Keratinocyte (primary cell): ENCODE measurements around the gene VAV2. TPM values are rescaled to one million over a fixed set of nuclear protein-coding genes. Genes with fewer than 3 reads are reported as not detected.

Experiments
- DNase-seq: peaks from one replicate; pipeline ENCODE4 v3.0.0-alpha.2; 2011; ENCODE audit warnings: low read depth, missing footprints, low spot score
- FAIRE-seq: peaks from 2 replicates; lab custom pipeline; 2011; peaks lifted over from hg19 to GRCh38; lab: Jason Lieb, UNC
- H2AFZ ChIP-seq: 2 replicates; pipeline ENCODE4 v1.6.0; 2012; ENCODE audit warnings: low read length, control low read depth, inconsistent platforms; ENCODE audit not compliant: control insufficient read depth
- H3K27ac ChIP-seq: 2 replicates; pipeline ENCODE4 v1.5.1; 2011; ENCODE audit warnings: low read length; ENCODE audit not compliant: control insufficient read depth, insufficient read depth
- H3K27me3 ChIP-seq: 3 replicates; pipeline ENCODE4 v1.6.0; 2011; ENCODE audit warnings: low read length; ENCODE audit not compliant: control insufficient read depth, insufficient read depth; ENCODE audit errors: extremely low read depth
- H3K36me3 ChIP-seq, 2 experiments: 2 replicates in 1 of 2; 3 replicates in 1 of 2; pipeline ENCODE4 v1.5.1; 2011; ENCODE audit warnings: low read length in 2 of 2, mild to moderate bottlenecking in 1 of 2; ENCODE audit not compliant: control insufficient read depth in 2 of 2, insufficient read depth in 2 of 2; ENCODE audit errors: extremely low read depth in 1 of 2
- H3K4me1 ChIP-seq: 3 replicates; pipeline ENCODE4 v1.5.1; 2011; ENCODE audit warnings: low read length; ENCODE audit not compliant: control insufficient read depth, insufficient read depth; ENCODE audit errors: extremely low read depth
- H3K4me2 ChIP-seq: 3 replicates; pipeline ENCODE4 v1.6.0; 2011; ENCODE audit warnings: low read depth, low read length; ENCODE audit not compliant: control insufficient read depth, insufficient read depth; ENCODE audit errors: extremely low read depth
- H3K4me3 ChIP-seq, 3 experiments: fragments of 200-600 bp in 1 of 3; sonication (generic) in 1 of 3; 2 replicates in 2 of 3; 3 replicates in 1 of 3; pipeline ENCODE4 v1.5.1; 2011 to 2016; ENCODE audit warnings: low read length in 3 of 3, mild to moderate bottlenecking in 3 of 3, control low read depth in 2 of 3, inconsistent platforms in 1 of 3, low read depth in 1 of 3, mixed read lengths in 1 of 3, mixed run types in 1 of 3, moderate library complexity in 1 of 3; ENCODE audit not compliant: control insufficient read depth in 2 of 3, insufficient read depth in 2 of 3; ENCODE audit errors: extremely low read depth in 1 of 3
- H3K79me2 ChIP-seq: 2 replicates; pipeline ENCODE4 v1.6.0; 2012; ENCODE audit warnings: low read length; ENCODE audit not compliant: control insufficient read depth, insufficient read depth
- H3K9ac ChIP-seq: 3 replicates; pipeline ENCODE4 v1.6.0; 2011; ENCODE audit warnings: low read length; ENCODE audit not compliant: control insufficient read depth, insufficient read depth; ENCODE audit errors: extremely low read depth
- H3K9me1 ChIP-seq: 3 replicates; pipeline ENCODE4 v1.6.0; 2011; ENCODE audit warnings: low read length; ENCODE audit not compliant: control insufficient read depth, insufficient read depth; ENCODE audit errors: extremely low read depth
- H3K9me3 ChIP-seq: 2 replicates; pipeline ENCODE4 v1.5.1; 2012; ENCODE audit warnings: low read depth, low read length; ENCODE audit not compliant: control insufficient read depth
- H4K20me1 ChIP-seq: 3 replicates; pipeline ENCODE4 v1.6.0; 2011; ENCODE audit warnings: low read length; ENCODE audit not compliant: control insufficient read depth, insufficient read depth; ENCODE audit errors: extremely low read depth
- CTCF ChIP-seq, 3 experiments: IDR thresholded peaks in 1 of 3; conservative IDR thresholded peaks in 1 of 3; optimal IDR thresholded peaks in 1 of 3; 2 replicates in 2 of 3; 3 replicates in 1 of 3; pipeline versions ENCODE3 to v1.5.1; 2011; ENCODE audit warnings: low read length in 3 of 3, mild to moderate bottlenecking in 3 of 3, moderate library complexity in 2 of 3, control low read depth in 1 of 3, inconsistent platforms in 1 of 3; ENCODE audit not compliant: insufficient read depth in 2 of 3; ENCODE audit errors: extremely low read depth in 1 of 3
- EZH2 ChIP-seq: IDR thresholded peaks from one replicate; pipeline ENCODE4 v1.6.1; 2012; ENCODE audit warnings: inconsistent platforms, mild to moderate bottlenecking, low read length, moderate library complexity
- dilution Hi-C: fragments of 300-500 bp; cut with MboI; formaldehyde crosslinking; loops from one replicate; pipeline ENCODE4 v1.7.0; 2020; ENCODE audit warnings: low sequenced_read_pairs; ENCODE audit not compliant: extremely low pct_ligation_motif_present
- polyA plus RNA-seq, 5 experiments: library from polyadenylated mRNA; depleted of rRNA in 3 of 5; stranded (reverse) in 3 of 5; stranded (forward) in 1 of 5; unstranded in 1 of 5; fragments of >200 nt; gene quantifications; 1 replicate in 1 of 5; 2 replicates in 3 of 5; 3 replicates in 1 of 5; pipeline versions ENCODE4 v1.2.1 to v1.2.3, GENCODE V29; 2011 to 2012; ENCODE audit warnings: missing spikeins in 2 of 5, low read depth in 1 of 5, low replicate concordance in 1 of 5

VAV2 gene
- polyA plus RNA-seq, 1 donor (not counting 4 experiments of a cell fraction or from before 2014, with no cell fraction given): 16.4 TPM

DNA sequence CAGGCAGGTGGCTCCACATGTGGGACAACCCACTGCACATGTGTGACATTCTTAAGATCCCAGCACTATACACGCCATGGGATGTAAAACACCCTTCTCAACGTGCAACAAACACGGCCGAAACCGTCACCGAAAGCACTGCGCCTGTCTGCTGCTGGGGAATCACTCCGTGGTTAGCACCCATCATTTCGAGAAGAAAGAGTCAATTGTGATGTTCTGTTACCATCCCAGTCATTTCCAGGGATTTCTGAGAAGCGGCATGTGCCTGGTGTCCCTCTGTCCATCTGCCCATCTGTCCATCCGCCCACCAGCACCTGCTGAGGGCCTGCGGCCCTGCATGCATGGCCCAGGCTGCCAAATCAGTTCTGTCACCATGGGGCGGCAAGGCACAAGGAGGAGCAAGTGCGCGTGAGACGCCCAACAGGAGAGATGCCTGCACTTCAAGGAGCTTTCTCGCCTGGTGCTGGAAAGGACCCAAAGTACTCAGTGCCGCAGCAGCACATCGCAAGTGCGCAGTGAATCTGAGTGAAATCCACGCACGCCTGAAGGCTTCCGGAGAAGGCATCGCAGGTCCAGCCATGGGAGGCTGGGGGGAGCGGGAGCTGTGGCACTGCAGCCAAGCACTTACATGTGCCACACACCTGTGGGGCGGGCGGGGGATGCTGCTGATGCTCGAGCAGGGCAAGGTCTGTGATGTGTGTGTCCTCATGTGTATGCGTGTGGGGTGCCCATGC is 38.0 kb downstream of the VAV2 start:
- TF ChIP-seq EZH2 (no peak), CTCF (optimal IDR thresholded peaks at IDR 0.05 in 1 of 3, IDR thresholded peaks at IDR 0.05 in 1 of 3, conservative IDR thresholded peaks at IDR 0.05 in 1 of 3; ENCODE audit: extremely low read depth in 1 of 3, insufficient read depth in 2 of 3, low read length in 3 of 3) (no peak)
- Histone ChIP-seq H3K9me1 (peaks cover 2% of the 10 kb centered on the region), H2AFZ (no peak overlapping the region), H3K36me3 (peaks cover 0 to 5% of the 10 kb centered on the region in 2 experiments), H3K9me3 (no peaks in the 10 kb centered on the region), H4K20me1 (peaks cover 14% of the 10 kb centered on the region), H3K9ac (no peak overlapping the region), H3K4me2 (no peak overlapping the region), H3K4me3 (no peak overlapping the region), H3K4me1 (peaks cover 23% of the 10 kb centered on the region), H3K27me3 (no peaks in the 10 kb centered on the region), H3K27ac (no peak overlapping the region), H3K79me2 (peaks cover 72% of the 10 kb centered on the region)
- no peak for DNase-seq
- no peak for FAIRE-seq
- dilution Hi-C loops: no loop called here

DNA sequence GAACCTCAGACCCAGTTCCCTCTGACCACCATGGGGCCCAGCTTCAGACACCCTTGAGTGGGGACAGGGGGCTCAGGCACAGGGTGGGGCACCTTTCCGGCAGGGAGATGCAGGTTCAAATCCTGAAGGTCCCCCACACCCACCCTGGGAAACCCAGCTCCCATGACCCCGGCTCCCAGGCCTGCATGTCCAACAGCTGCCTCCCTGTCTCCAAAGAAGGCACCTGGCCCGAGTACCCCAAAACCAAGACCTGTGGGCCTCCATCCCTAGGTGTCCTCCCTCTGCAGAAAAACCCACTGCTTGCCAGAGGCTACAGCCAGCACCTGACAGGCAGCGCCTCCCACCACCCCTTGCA is 38.5 kb downstream of the VAV2 start:
- H2AFZ ChIP-seq: no peak overlapping the region
- H3K4me1 ChIP-seq: peaks cover 18% of the 10 kb centered on the region
- no peak for TF ChIP-seq EZH2
- TF ChIP-seq CTCF (optimal IDR thresholded peaks at IDR 0.05 in 1 of 3, IDR thresholded peaks at IDR 0.05 in 1 of 3, conservative IDR thresholded peaks at IDR 0.05 in 1 of 3; ENCODE audit: extremely low read depth in 1 of 3, insufficient read depth in 2 of 3, low read length in 3 of 3): no peak
- no peak overlapping the region for H3K4me3 ChIP-seq
- no peak overlapping the region for H3K9ac ChIP-seq
- H3K27me3 ChIP-seq: no peaks in the 10 kb centered on the region
- FAIRE-seq: no peak
- H3K79me2 ChIP-seq: peaks cover 74% of the 10 kb centered on the region
- dilution Hi-C loops: no loop called here
- no peak overlapping the region for H3K4me2 ChIP-seq
- H3K9me1 ChIP-seq: peaks cover 2% of the 10 kb centered on the region
- H3K36me3 ChIP-seq: peaks cover 0 to 5% of the 10 kb centered on the region in 2 experiments
- H3K27ac ChIP-seq: no peak overlapping the region
- no peak for DNase-seq
- H3K9me3 ChIP-seq: no peaks in the 10 kb centered on the region
- peaks cover 12% of the 10 kb centered on the region for H4K20me1 ChIP-seq
